ENCODE measurements around the gene HNRNPA0. TPM values are rescaled to one million over a fixed set of nuclear protein-coding genes. Genes with fewer than 3 reads are reported as not detected.

HNRNPA0 gene
- total and polyA plus RNA-seq, 2 donors (not counting 1 experiment from before 2014, with no cell fraction given) = 31.5 to 34.2 TPM

GRCh38 chr5:137716337-137716736 is 37.8 kb downstream of the HNRNPA0 start:
- Histone ChIP-seq H3K4me3 (ENCODE audit: control extremely low read depth in 1 of 5, extremely low read depth in 1 of 5, insufficient read depth in 1 of 5, low read depth in 2 of 5, low read length in 4 of 5) (no peak overlapping the region), H4K20me1 (ENCODE audit: control insufficient read depth, insufficient read depth, low read length, poor library complexity, severe bottlenecking) (no peaks in the 10 kb centered on the region), H3K79me2 (ENCODE audit: control insufficient read depth, insufficient read depth, low read length) (no peaks in the 10 kb centered on the region), H3K9ac (ENCODE audit: low read length) (no peak overlapping the region), H3K9me3 (ENCODE audit: control extremely low read depth in 1 of 3, control insufficient read depth in 2 of 3, insufficient read depth in 1 of 3, low read length in 2 of 3) (peaks cover 0 to 4% (median 2%) of the 10 kb centered on the region in 3 donors), H3K27ac (ENCODE audit: low read length in 2 of 2) (no peak overlapping the region), H2AFZ (ENCODE audit: insufficient read depth, low read depth, low read length, poor library complexity, severe bottlenecking) (no peak overlapping the region), H3K27me3 (replicated peaks in 1 of 4; ENCODE audit: control extremely low read depth in 1 of 4, control insufficient read depth in 3 of 4, insufficient read depth in 4 of 4, low read length in 3 of 4) (no peaks in the 10 kb centered on the region), H3K4me2 (replicated peaks; ENCODE audit: low read depth, low read length, poor library complexity, severe bottlenecking) (no peak overlapping the region), H3K36me3 (replicated peaks in 1 of 2; ENCODE audit: control extremely low read depth in 1 of 2, control insufficient read depth in 1 of 2, extremely low read depth in 1 of 2, insufficient read depth in 2 of 2, low read length in 1 of 2) (no peaks in the 10 kb centered on the region), H3K4me1 (ENCODE audit: control insufficient read depth in 2 of 2, insufficient read depth in 2 of 2, low read length in 2 of 2) (no peaks in the 10 kb centered on the region)
- TF ChIP-seq, protein P1, sequence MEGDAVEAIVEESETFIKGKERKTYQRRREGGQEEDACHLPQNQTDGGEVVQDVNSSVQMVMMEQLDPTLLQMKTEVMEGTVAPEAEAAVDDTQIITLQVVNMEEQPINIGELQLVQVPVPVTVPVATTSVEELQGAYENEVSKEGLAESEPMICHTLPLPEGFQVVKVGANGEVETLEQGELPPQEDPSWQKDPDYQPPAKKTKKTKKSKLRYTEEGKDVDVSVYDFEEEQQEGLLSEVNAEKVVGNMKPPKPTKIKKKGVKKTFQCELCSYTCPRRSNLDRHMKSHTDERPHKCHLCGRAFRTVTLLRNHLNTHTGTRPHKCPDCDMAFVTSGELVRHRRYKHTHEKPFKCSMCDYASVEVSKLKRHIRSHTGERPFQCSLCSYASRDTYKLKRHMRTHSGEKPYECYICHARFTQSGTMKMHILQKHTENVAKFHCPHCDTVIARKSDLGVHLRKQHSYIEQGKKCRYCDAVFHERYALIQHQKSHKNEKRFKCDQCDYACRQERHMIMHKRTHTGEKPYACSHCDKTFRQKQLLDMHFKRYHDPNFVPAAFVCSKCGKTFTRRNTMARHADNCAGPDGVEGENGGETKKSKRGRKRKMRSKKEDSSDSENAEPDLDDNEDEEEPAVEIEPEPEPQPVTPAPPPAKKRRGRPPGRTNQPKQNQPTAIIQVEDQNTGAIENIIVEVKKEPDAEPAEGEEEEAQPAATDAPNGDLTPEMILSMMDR (IDR thresholded peaks at IDR 0.05) = no peak
- TF ChIP-seq EZH2 (IDR thresholded peaks at IDR 0.05; ENCODE audit: borderline replicate concordance, insufficient read depth, low read depth, low read length, poor library complexity, severe bottlenecking) = no peak
- ATAC-seq (ENCODE audit: low read depth) (no peak), DNase-seq (no peak)
- intact Hi-C loops (cut with micrococcal nuclease) = no loop called here
- no peaks in the 10 kb centered on the region for H3K27me3 Mint-ChIP-seq
- CTCF ChIA-PET = interaction anchor here (1.1 to 1.6 kb wide), 2 partner anchors 26 to 56 kb away, joined by 3 to 7 read pairs; no protein-coding TSS in a partner anchor
- no peak overlapping the region for H3K27ac Mint-ChIP-seq
- H3K4me3 Mint-ChIP-seq = no peak overlapping the region
- POLR2A ChIA-PET = no interaction called here
- no peaks in the 10 kb centered on the region for H3K4me1 Mint-ChIP-seq
- H3K9me3 Mint-ChIP-seq (ENCODE audit: insufficient read depth) = no peaks in the 10 kb centered on the region
- WGBS (ENCODE audit: insufficient coverage) = 89% methylated on average over 2 of the region's 3 CpGs

GRCh38 chr5:137715456-137715855 is 38.7 kb downstream of the HNRNPA0 start:
- no peak for TF ChIP-seq EZH2 (IDR thresholded peaks at IDR 0.05; ENCODE audit: borderline replicate concordance, insufficient read depth, low read depth, low read length, poor library complexity, severe bottlenecking)
- TF ChIP-seq, protein P1 (IDR thresholded peaks at IDR 0.05) = no peak
- H3K4me3 ChIP-seq (ENCODE audit: control extremely low read depth in 1 of 5, extremely low read depth in 1 of 5, insufficient read depth in 1 of 5, low read depth in 2 of 5, low read length in 4 of 5) = no peak overlapping the region
- H3K36me3 ChIP-seq (replicated peaks in 1 of 2; ENCODE audit: control extremely low read depth in 1 of 2, control insufficient read depth in 1 of 2, extremely low read depth in 1 of 2, insufficient read depth in 2 of 2, low read length in 1 of 2) = no peaks in the 10 kb centered on the region
- WGBS (ENCODE audit: insufficient coverage) = 92% methylated on average over 1 of the region's 1 CpG
- no peaks in the 10 kb centered on the region for H3K27me3 ChIP-seq (replicated peaks in 1 of 4; ENCODE audit: control extremely low read depth in 1 of 4, control insufficient read depth in 3 of 4, insufficient read depth in 4 of 4, low read length in 3 of 4)
- DNase-seq = no peak
- H4K20me1 ChIP-seq (ENCODE audit: control insufficient read depth, insufficient read depth, low read length, poor library complexity, severe bottlenecking) = no peaks in the 10 kb centered on the region
- no peak overlapping the region for H3K27ac ChIP-seq (ENCODE audit: low read length in 2 of 2)
- H3K27ac Mint-ChIP-seq = no peak overlapping the region
- H3K4me2 ChIP-seq (replicated peaks; ENCODE audit: low read depth, low read length, poor library complexity, severe bottlenecking) = no peak overlapping the region
- ATAC-seq (ENCODE audit: low read depth) = no peak
- POLR2A ChIA-PET = no interaction called here
- CTCF ChIA-PET = no interaction called here
- H2AFZ ChIP-seq (ENCODE audit: insufficient read depth, low read depth, low read length, poor library complexity, severe bottlenecking) = no peak overlapping the region
- H3K79me2 ChIP-seq (ENCODE audit: control insufficient read depth, insufficient read depth, low read length) = no peaks in the 10 kb centered on the region
- no peak overlapping the region for H3K9ac ChIP-seq (ENCODE audit: low read length)
- H3K27me3 Mint-ChIP-seq = no peaks in the 10 kb centered on the region
- intact Hi-C loops (cut with micrococcal nuclease) = no loop called here
- no peaks in the 10 kb centered on the region for H3K9me3 Mint-ChIP-seq (ENCODE audit: insufficient read depth)
- H3K4me1 Mint-ChIP-seq = no peaks in the 10 kb centered on the region
- no peaks in the 10 kb centered on the region for H3K4me1 ChIP-seq (ENCODE audit: control insufficient read depth in 2 of 2, insufficient read depth in 2 of 2, low read length in 2 of 2)
- H3K4me3 Mint-ChIP-seq = no peak overlapping the region
- peaks cover 0 to 4% (median 2%) of the 10 kb centered on the region in 3 donors for H3K9me3 ChIP-seq (ENCODE audit: control extremely low read depth in 1 of 3, control insufficient read depth in 2 of 3, insufficient read depth in 1 of 3, low read length in 2 of 3)

All from B cell (primary cell).